A549 (cell line): ENCODE measurements around the gene KRTAP3-3. TPM values are rescaled to one million over a fixed set of nuclear protein-coding genes. Genes with fewer than 3 reads are reported as not detected.

ENCODE experiments used
- ATAC-seq, 2 experiments: fragments of 200-7000 bp in 1 of 2; fragments of >200 bp in 1 of 2; cut with Nextera tagmentation in 1 of 2; cut with Tn5 transposase in 1 of 2; 3 replicates each; pipeline versions ENCODE4 v1.8.0 to v1.9.1; 2018 to 2020; ENCODE audit warnings: mild to moderate bottlenecking in 1 of 2, moderate library complexity in 1 of 2
- CTCF ChIA-PET: fragments of 300-600 bp; sonication (Branson Sonifier 250); formaldehyde crosslinking; extraction: SDS; loops from one replicate; lab custom pipeline; 2021; ENCODE audit warnings: antibody characterized with exemption, inconsistent platforms; lab: Yijun Ruan, JAX
- POLR2A ChIA-PET: fragments of 350-600 bp; formaldehyde crosslinking; extraction: SDS; loops from one replicate; lab custom pipeline; 2021; ENCODE audit warnings: antibody characterized with exemption, inconsistent platforms; lab: Yijun Ruan, JAX
- DNase-seq, 2 experiments: peaks; one replicate each; pipeline versions ENCODE4 v3.0.0 to v3.0.0-alpha.2; 2011 to 2016; ENCODE audit warnings: low read depth in 1 of 2, low spot score in 1 of 2
- FAIRE-seq: peaks from 2 replicates; lab custom pipeline; 2011; peaks lifted over from hg19 to GRCh38; lab: Jason Lieb, UNC
- H3K27ac ChIP-seq, 2 experiments: fragments of >200 bp; sonication (Bioruptor Twin); formaldehyde crosslinking; 3 replicates each; pipeline ENCODE4 v1.5.1; 2016 to 2017
- H3K4me1 ChIP-seq: fragments of >200 bp; sonication (Bioruptor Twin); formaldehyde crosslinking; 3 replicates; pipeline ENCODE4 v1.6.1; 2016
- H3K4me2 ChIP-seq: fragments of >200 bp; sonication (Bioruptor Twin); formaldehyde crosslinking; 3 replicates; pipeline ENCODE4 v1.6.1; 2016
- H3K4me3 ChIP-seq: fragments of >200 bp; sonication (Bioruptor Twin); formaldehyde crosslinking; 3 replicates; pipeline ENCODE4 v1.5.1; 2016
- H3K9me3 ChIP-seq: fragments of >200 bp; sonication (Bioruptor Twin); formaldehyde crosslinking; 3 replicates; pipeline ENCODE4 v1.6.1; 2016
- ATOH8 ChIP-seq: fragments of 250-450 bp; sonication (Bioruptor Pico); IDR thresholded peaks from 2 replicates; pipeline ENCODE4 v1.5.0; 2020; ENCODE audit warnings: low read depth, mild to moderate bottlenecking, moderate library complexity
- BCL3 ChIP-seq: fragments of >200 bp; sonication (Bioruptor Twin); formaldehyde crosslinking; IDR thresholded peaks from 3 replicates; pipeline ENCODE4 v1.6.1; 2016
- CHD4 ChIP-seq: fragments of 200-600 bp; sonication (generic); IDR thresholded peaks from 2 replicates; pipeline ENCODE4 v1.6.1; 2016; ENCODE audit warnings: antibody characterized with exemption, mild to moderate bottlenecking, borderline replicate concordance
- ESRRA ChIP-seq: fragments of 150-350 bp; IDR thresholded peaks from 2 replicates; pipeline ENCODE4 v1.6.1; 2014; ENCODE audit warnings: mild to moderate bottlenecking, low read length, borderline replicate concordance
- FOSB ChIP-seq: fragments of 250-450 bp; sonication (Bioruptor Pico); IDR thresholded peaks from 2 replicates; pipeline ENCODE4 v1.5.0; 2020; ENCODE audit warnings: mild to moderate bottlenecking, moderate library complexity
- HDAC2 ChIP-seq: fragments of 200-600 bp; sonication (generic); IDR thresholded peaks from 2 replicates; pipeline ENCODE4 v1.6.1; 2016
- HEYL ChIP-seq: fragments of 250-450 bp; sonication (Bioruptor Pico); IDR thresholded peaks from 2 replicates; pipeline ENCODE4 v1.8.0; 2021; ENCODE audit warnings: mild to moderate bottlenecking, moderate library complexity
- HMGXB4 ChIP-seq: fragments of 250-450 bp; sonication (Bioruptor Pico); IDR thresholded peaks from 2 replicates; pipeline ENCODE4 v1.5.0; 2021; ENCODE audit warnings: mild to moderate bottlenecking, moderate library complexity, borderline replicate concordance
- HOXA7 ChIP-seq: fragments of 250-450 bp; sonication (Bioruptor Pico); IDR thresholded peaks from 2 replicates; pipeline ENCODE4 v1.5.0; 2020; ENCODE audit warnings: mild to moderate bottlenecking, moderate library complexity
- HOXB13 ChIP-seq: fragments of 250-450 bp; sonication (Bioruptor Pico); IDR thresholded peaks from 2 replicates; pipeline ENCODE4 v1.5.0; 2020; ENCODE audit warnings: low read depth, mild to moderate bottlenecking, moderate library complexity
- KDM1A ChIP-seq: fragments of 200-600 bp; sonication (generic); IDR thresholded peaks from 2 replicates; pipeline ENCODE4 v1.6.1; 2016; ENCODE audit warnings: low read depth, mild to moderate bottlenecking
- KDM5A ChIP-seq: fragments of 200-600 bp; sonication (generic); IDR thresholded peaks from 2 replicates; pipeline ENCODE4 v1.6.1; 2016; ENCODE audit warnings: antibody characterized with exemption, mild to moderate bottlenecking
- MAFK ChIP-seq: fragments of 450-650 bp; IDR thresholded peaks from 2 replicates; pipeline ENCODE4 v1.6.1; 2014; ENCODE audit not compliant: partially characterized antibody
- RAD21 ChIP-seq, 2 experiments: fragments of >200 bp in 1 of 2; sonication (Bioruptor Twin) in 1 of 2; formaldehyde crosslinking in 1 of 2; IDR thresholded peaks in 1 of 2; conservative IDR thresholded peaks in 1 of 2; 2 replicates in 1 of 2; 3 replicates in 1 of 2; pipeline ENCODE4 v1.6.1; 2012 to 2018; ENCODE audit warnings: inconsistent platforms in 1 of 2
- RCOR1 ChIP-seq: fragments of 150-350 bp; IDR thresholded peaks from 2 replicates; pipeline ENCODE4 v1.6.1; 2014; ENCODE audit warnings: antibody characterized with exemption, low read length, low read depth
- RFX5 ChIP-seq: fragments of 450-650 bp; IDR thresholded peaks from 2 replicates; pipeline ENCODE4 v1.7.1; 2014; ENCODE audit warnings: antibody characterized with exemption, mild to moderate bottlenecking, moderate library complexity
- TP53 ChIP-seq: fragments of 250-450 bp; sonication (Bioruptor Pico); IDR thresholded peaks from 2 replicates; pipeline ENCODE4 v1.5.0; 2021; ENCODE audit warnings: mild to moderate bottlenecking, moderate library complexity
- ZNF302 ChIP-seq: fragments of 250-450 bp; sonication (Bioruptor Pico); IDR thresholded peaks from 2 replicates; pipeline ENCODE4 v1.9.0; 2021; ENCODE audit warnings: inconsistent platforms, mild to moderate bottlenecking, moderate library complexity
- ZSCAN20 ChIP-seq: fragments of 250-450 bp; sonication (Bioruptor Pico); IDR thresholded peaks from 2 replicates; pipeline ENCODE4 v1.8.0; 2022; ENCODE audit warnings: mild to moderate bottlenecking, moderate library complexity
- WGBS: methylation state at CpG from one replicate; pipeline ENCODE4 v1.1.6; 2017; ENCODE audit errors: missing lambda C conversion rate; 5-methylcytosine and 5-hydroxymethylcytosine counted together
- polyA plus RNA-seq, 4 experiments: library from polyadenylated mRNA; depleted of rRNA in 3 of 4; stranded (reverse); fragments of >200 nt; fragmentation: RNase III in 1 of 4; extraction: RNeasy Plus Mini Kit Qiagen cat#74134 plus additional on column Dnase treatment in 1 of 4; gene quantifications; 2 replicates in 3 of 4; 3 replicates in 1 of 4; pipeline ENCODE4 v1.2.3, GENCODE V29; 2011 to 2017

The KRTAP3-3 gene
- polyA plus RNA-seq, 2 of the 4 experiments (the other 2 are of a cell fraction), result not detected

GRCh38 chr17:41013606-41014005 lies 19.6 kb upstream of the KRTAP3-3 start:
- H3K27ac ChIP-seq, result no peak overlapping the region
- no peaks in the 10 kb centered on the region for H3K9me3 ChIP-seq
- ChIA-PET POLR2A (no interaction called here), CTCF (interaction anchor here (1.0 to 1.1 kb wide), 3 partner anchors 309 to 635 kb away, joined by 4 to 5 read pairs (median 4); no protein-coding TSS in a partner anchor)
- peak overlapping the region; percentile 11; the same call in 1 of the 3 replicates for H3K4me2 ChIP-seq
- DNase-seq (no peak), ATAC-seq (no peak), FAIRE-seq (peak; percentile 61)
- H3K4me3 ChIP-seq, result no peak overlapping the region
- peaks cover 18% of the 10 kb centered on the region; the same call in 2 of the 3 replicates for H3K4me1 ChIP-seq
- no peak for TF ChIP-seq KDM1A
- no peak for TF ChIP-seq HOXA7 (CRISPR knock-in tag)
- TF ChIP-seq RCOR1, result no peak
- no peak for TF ChIP-seq FOSB (CRISPR knock-in tag)
- TF ChIP-seq ESRRA, result no peak
- no peak for TF ChIP-seq HDAC2
- TF ChIP-seq RAD21 (conservative IDR thresholded peaks at IDR 0.05 in 1 of 2, IDR thresholded peaks at IDR 0.05 in 1 of 2), result no peak
- TF ChIP-seq KDM5A, result no peak
- no peak for TF ChIP-seq HOXB13
- WGBS, result 29% methylated on average over 1 of the region's 1 CpG

GRCh38 chr17:41013181-41013580 lies 19.2 kb upstream of the KRTAP3-3 start:
- DNase-seq, result no peak
- H3K9me3 ChIP-seq, result no peaks in the 10 kb centered on the region
- POLR2A ChIA-PET, result no interaction called here
- peaks cover 18% of the 10 kb centered on the region; the same call in 2 of the 3 replicates for H3K4me1 ChIP-seq
- FAIRE-seq, result no peak
- no peak for ATAC-seq
- H3K4me3 ChIP-seq, result no peak overlapping the region
- peak overlapping the region; percentile 11; the same call in 1 of the 3 replicates for H3K4me2 ChIP-seq
- CTCF ChIA-PET, result interaction anchor here (1.1 kb wide), 1 partner anchor 536 kb away, joined by 4 read pairs; no protein-coding TSS in a partner anchor
- no peak for TF ChIP-seq HEYL (CRISPR knock-in tag)
- no peak for TF ChIP-seq ZSCAN20 (CRISPR knock-in tag)
- TF ChIP-seq KDM1A, result no peak
- no peak for TF ChIP-seq HMGXB4
- TF ChIP-seq BCL3, result no peak
- no peak for TF ChIP-seq TP53 (CRISPR knock-in tag)
- no peak for TF ChIP-seq MAFK
- TF ChIP-seq ESRRA, result no peak
- no peak for TF ChIP-seq CHD4
- no peak for TF ChIP-seq ATOH8 (CRISPR knock-in tag)
- no peak for TF ChIP-seq HDAC2
- no peak for TF ChIP-seq ZNF302
- no peak for TF ChIP-seq RFX5
- H3K27ac ChIP-seq, result no peak overlapping the region
- whole genome bisulfite sequencing, result 72% methylated on average over 3 of the region's 3 CpGs
